ENCODE measurements around the gene CD300LD.
"Not testable (repeated sequence)": the region's sequence is repeated elsewhere in the genome, so short reads cannot be mapped to it uniquely, and the experiment has no call there.

Gene CD300LD

GRCh38 chr17:74563358-74563757 lies 28.7 kb downstream of the CD300LD start:
- TF ChIP-seq CTCF (IDR thresholded peaks at IDR 0.05): no peak
- Histone ChIP-seq H3K9me3 (no peaks in the 10 kb centered on the region), H3K27ac (no peak overlapping the region), H3K4me1 (no peaks in the 10 kb centered on the region), H3K36me3 (no peaks in the 10 kb centered on the region), H3K27me3 (peaks cover 0 to 30% of the 10 kb centered on the region in 2 donors), H3K4me3 (no peak overlapping the region)
- no peak for DNase-seq
- intact Hi-C loops (cut with DNase I; ENCODE audit: low total_unique reads): no loop called here

GRCh38 chr17:74561586-74561985 lies 30.5 kb downstream of the CD300LD start:
- DNase-seq: no peak
- peaks cover 0 to 27% of the 10 kb centered on the region in 2 donors for H3K27me3 ChIP-seq
- intact Hi-C loops (cut with DNase I; ENCODE audit: low total_unique reads): no loop called here
- H3K36me3 ChIP-seq: no peaks in the 10 kb centered on the region
- TF ChIP-seq CTCF (IDR thresholded peaks at IDR 0.05): no peak
- no peaks in the 10 kb centered on the region for H3K9me3 ChIP-seq
- H3K4me1 ChIP-seq: no peaks in the 10 kb centered on the region
- H3K4me3 ChIP-seq: no peak overlapping the region
- no peak overlapping the region for H3K27ac ChIP-seq

- Histone ChIP-seq H3K4me3 (no peak overlapping the region), H3K27me3 (peaks cover 0 to 12% of the 10 kb centered on the region in 2 donors), H3K9me3 (no peaks in the 10 kb centered on the region), H3K27ac (no peak overlapping the region), H3K36me3 (no peaks in the 10 kb centered on the region), H3K4me1 (no peaks in the 10 kb centered on the region)
- DNase-seq: no peak
- intact Hi-C loops (cut with DNase I; ENCODE audit: low total_unique reads): no loop called here
- TF ChIP-seq CTCF (IDR thresholded peaks at IDR 0.05): no peak
Observed at GRCh38 chr17:74558882-74559519, 33.1 kb downstream of the CD300LD start.

GRCh38 chr17:74558402-74558801 lies 33.7 kb downstream of the CD300LD start:
- peaks cover 0 to 12% of the 10 kb centered on the region in 2 donors for H3K27me3 ChIP-seq
- H3K27ac ChIP-seq; H3K4me3 ChIP-seq; H3K36me3 ChIP-seq; H3K4me1 ChIP-seq; H3K9me3 ChIP-seq; DNase-seq; intact Hi-C loops (cut with DNase I; ENCODE audit: low total_unique reads): not testable (repeated sequence)

- H3K4me3 ChIP-seq: no peak overlapping the region
- H3K27ac ChIP-seq: no peak overlapping the region
- peak in 1 of 2 donors; percentile 37 for DNase-seq
- no peaks in the 10 kb centered on the region for H3K4me1 ChIP-seq
- intact Hi-C loops (cut with DNase I; ENCODE audit: low total_unique reads): no loop called here
- peaks cover 0 to 8% of the 10 kb centered on the region in 2 donors for H3K27me3 ChIP-seq
- no peaks in the 10 kb centered on the region for H3K36me3 ChIP-seq
- no peak for TF ChIP-seq CTCF (IDR thresholded peaks at IDR 0.05)
- no peaks in the 10 kb centered on the region for H3K9me3 ChIP-seq
Observed at GRCh38 chr17:74555427-74555940, 36.6 kb downstream of the CD300LD start.

- Histone ChIP-seq H3K36me3 (no peaks in the 10 kb centered on the region), H3K4me3 (no peak overlapping the region), H3K9me3 (no peaks in the 10 kb centered on the region), H3K27ac (no peak overlapping the region), H3K27me3 (peaks cover 0 to 13% of the 10 kb centered on the region in 2 donors), H3K4me1 (no peaks in the 10 kb centered on the region)
- no peak for TF ChIP-seq CTCF (IDR thresholded peaks at IDR 0.05)
- peak in 1 of 2 donors; percentile 37 for DNase-seq
- intact Hi-C loops (cut with DNase I; ENCODE audit: low total_unique reads): no loop called here
Observed at GRCh38 chr17:74554909-74555308, 37.2 kb downstream of the CD300LD start.

All from tibial artery (tissue), 4 donors.